WTC11 (cell line): ENCODE results near the gene COL19A1.

ENCODE experiments used
- CTCF ChIP-seq: fragments of 200-600 bp; IDR thresholded peaks from 2 replicates; pipeline ENCODE4 v1.8.0; 2022; ENCODE audit warnings: antibody characterized with exemption
- E2F4 ChIP-seq: sonication (generic); formaldehyde crosslinking; IDR thresholded peaks from 2 replicates; pipeline ENCODE4 v1.8.1; 2022; ENCODE audit warnings: low read depth, mild to moderate bottlenecking, moderate library complexity, missing genetic modification reagents, borderline replicate concordance
- ESRRA ChIP-seq: sonication (generic); formaldehyde crosslinking; IDR thresholded peaks from 2 replicates; pipeline ENCODE4 v1.8.1; 2022; ENCODE audit warnings: mild to moderate bottlenecking, missing genetic modification reagents, borderline replicate concordance
- NR2C2 ChIP-seq: sonication (generic); formaldehyde crosslinking; IDR thresholded peaks from 2 replicates; pipeline ENCODE4 v1.8.0; 2022; ENCODE audit warnings: mild to moderate bottlenecking, missing genetic modification reagents
- ZNF121 ChIP-seq: sonication (generic); formaldehyde crosslinking; IDR thresholded peaks from 2 replicates; pipeline ENCODE4 v1.8.0; 2023; ENCODE audit warnings: missing genetic modification reagents

GRCh38 chr6:70099732-70100131 lies 233.4 kb downstream of the COL19A1 start:
- TF ChIP-seq CTCF (no peak), ESRRA (CRISPR knock-in tag) (no peak), E2F4 (CRISPR knock-in tag) (no peak), ZNF121 (CRISPR knock-in tag) (no peak), NR2C2 (no peak)
